Measurements from ENCODE around the gene RACGAP1.

Gene RACGAP1

GRCh38 chr12:49944046-49944445 is 81.2 kb downstream of the RACGAP1 start:
- Histone ChIP-seq H3K4me3 (replicated peaks; ENCODE audit: insufficient read depth, low read length) (no peak overlapping the region), H3K27ac (replicated peaks) (no peak overlapping the region), H3K27me3 (ENCODE audit: insufficient read depth, poor library complexity, severe bottlenecking) (no peaks in the 10 kb centered on the region)
- TF ChIP-seq REST (IDR thresholded peaks at IDR 0.05; ENCODE audit: insufficient replicate concordance, low read depth) (no peak), POLR2AphosphoS5 (IDR thresholded peaks at IDR 0.05; ENCODE audit: low read depth) (no peak), GABPA (IDR thresholded peaks at IDR 0.05; ENCODE audit: low read depth) (no peak), SPI1 (IDR thresholded peaks at IDR 0.05; ENCODE audit: borderline replicate concordance, low read depth) (no peak), CTCF (IDR thresholded peaks at IDR 0.05; ENCODE audit: insufficient read depth, low read length) (no peak)
- no peak for DNase-seq (ENCODE audit: low read depth in 1 of 2, low spot score in 1 of 2)

GRCh38 chr12:49943625-49943960 is 81.7 kb downstream of the RACGAP1 start:
- no peak for DNase-seq (ENCODE audit: low read depth in 1 of 2, low spot score in 1 of 2)
- Histone ChIP-seq H3K4me3 (replicated peaks; ENCODE audit: insufficient read depth, low read length) (no peak overlapping the region), H3K27me3 (ENCODE audit: insufficient read depth, poor library complexity, severe bottlenecking) (no peaks in the 10 kb centered on the region), H3K27ac (replicated peaks) (no peak overlapping the region)
- TF ChIP-seq POLR2AphosphoS5 (IDR thresholded peaks at IDR 0.05; ENCODE audit: low read depth): no peak
- TF ChIP-seq SPI1 (IDR thresholded peaks at IDR 0.05; ENCODE audit: borderline replicate concordance, low read depth): no peak
- no peak for TF ChIP-seq CTCF (IDR thresholded peaks at IDR 0.05; ENCODE audit: insufficient read depth, low read length)
- TF ChIP-seq REST (IDR thresholded peaks at IDR 0.05; ENCODE audit: insufficient replicate concordance, low read depth): no peak
- TF ChIP-seq GABPA (IDR thresholded peaks at IDR 0.05; ENCODE audit: low read depth): no peak

GRCh38 chr12:49942921-49943624 is 82.2 kb downstream of the RACGAP1 start:
- TF ChIP-seq GABPA (IDR thresholded peaks at IDR 0.05; ENCODE audit: low read depth): no peak
- no peak for TF ChIP-seq POLR2AphosphoS5 (IDR thresholded peaks at IDR 0.05; ENCODE audit: low read depth)
- TF ChIP-seq CTCF (IDR thresholded peaks at IDR 0.05; ENCODE audit: insufficient read depth, low read length): no peak
- no peak for TF ChIP-seq SPI1 (IDR thresholded peaks at IDR 0.05; ENCODE audit: borderline replicate concordance, low read depth)
- TF ChIP-seq REST (IDR thresholded peaks at IDR 0.05; ENCODE audit: insufficient replicate concordance, low read depth): no peak
- Histone ChIP-seq H3K27ac (replicated peaks) (no peak overlapping the region), H3K27me3 (ENCODE audit: insufficient read depth, poor library complexity, severe bottlenecking) (no peaks in the 10 kb centered on the region), H3K4me3 (replicated peaks; ENCODE audit: insufficient read depth, low read length) (no peak overlapping the region)
- no peak for DNase-seq (ENCODE audit: low read depth in 1 of 2, low spot score in 1 of 2)

Measured in HL-60 (cell line).